Spleen (tissue), 11 donors: ENCODE measurements around the gene TNFRSF14. TPM values are rescaled to one million over a fixed set of nuclear protein-coding genes. Genes with fewer than 3 reads are reported as not detected.
"Not testable (repeated sequence)": the region's sequence is repeated elsewhere in the genome, so short reads cannot be mapped to it uniquely, and the experiment has no call there.

ENCODE experiments used
- DNase-seq: peaks from one replicate; pipeline ENCODE4 v3.0.0-alpha.2; 2020
- H3K27ac ChIP-seq, 8 donors: fragments of 200-600 bp; sonication (generic) in 7 of 8; 1 replicate in 4 of 8; 2 replicates in 4 of 8; pipeline versions ENCODE4 v1.5.0 to v1.8.0; 2016 to 2021; ENCODE audit warnings: inconsistent platforms in 4 of 8, mild to moderate bottlenecking in 4 of 8, moderate library complexity in 1 of 8
- H3K27me3 ChIP-seq, 7 donors: fragments of 200-600 bp; sonication (generic) in 6 of 7; replicated peaks in 1 of 7; 1 replicate in 4 of 7; 2 replicates in 3 of 7; pipeline versions ENCODE4 v1.5.0 to v1.8.0; 2016 to 2021; ENCODE audit warnings: inconsistent platforms in 3 of 7, mild to moderate bottlenecking in 1 of 7
- H3K36me3 ChIP-seq, 6 donors: fragments of 200-600 bp; sonication (generic) in 5 of 6; 1 replicate in 4 of 6; 2 replicates in 2 of 6; pipeline versions ENCODE4 v1.5.0 to v1.8.0; 2016 to 2021; ENCODE audit warnings: inconsistent platforms in 2 of 6
- H3K4me1 ChIP-seq, 6 donors: fragments of 200-600 bp; sonication (generic) in 5 of 6; 1 replicate in 3 of 6; 2 replicates in 3 of 6; pipeline versions ENCODE4 v1.5.0 to v1.8.0; 2016 to 2021; ENCODE audit warnings: inconsistent platforms in 3 of 6
- H3K4me3 ChIP-seq, 8 donors: fragments of 200-600 bp; sonication (generic) in 7 of 8; 1 replicate in 4 of 8; 2 replicates in 4 of 8; pipeline versions ENCODE4 v1.5.0 to v1.8.0; 2016 to 2021; ENCODE audit warnings: inconsistent platforms in 4 of 8, mild to moderate bottlenecking in 4 of 8, moderate library complexity in 2 of 8
- H3K9me3 ChIP-seq, 8 donors: fragments of 200-600 bp; sonication (generic) in 7 of 8; 1 replicate in 4 of 8; 2 replicates in 4 of 8; pipeline versions ENCODE4 v1.5.0 to v1.8.0; 2016 to 2021; ENCODE audit warnings: inconsistent platforms in 4 of 8
- POLR2A ChIP-seq, 3 donors: fragments of 450-650 bp; IDR thresholded peaks; one replicate each; pipeline ENCODE4 v1.5.1; 2017; ENCODE audit warnings: antibody characterized with exemption in 3 of 3, mild to moderate bottlenecking in 1 of 3
- POLR2AphosphoS5 ChIP-seq, 3 donors: sonication (generic); formaldehyde crosslinking; IDR thresholded peaks; one replicate each; pipeline ENCODE4 v1.5.1; 2017; ENCODE audit warnings: antibody characterized with exemption in 3 of 3
- WGBS, 5 donors: extraction: QIAGEN DNeasy Blood & Tissue Kit in 3 of 5; methylation state at CpG; one replicate each; pipeline versions ENCODE4 v1.1.5 to v1.1.7; 2013 to 2018; 5-methylcytosine and 5-hydroxymethylcytosine counted together
- intact Hi-C: fragments of 100-400 bp; cut with DNase I; formaldehyde crosslinking; loops from one replicate; pipeline ENCODE4 v1.15.0; 2023; ENCODE audit warnings: low total_unique reads
- polyA plus RNA-seq, 3 donors: library from polyadenylated mRNA; stranded (reverse); fragments of 200-250 nt; gene quantifications; one replicate each; pipeline ENCODE4 v1.2.1, GENCODE V29; 2013
- total RNA-seq, 7 donors: library from RNA; depleted of rRNA in 3 of 7; stranded (reverse); fragments of >200 nt in 3 of 7; fragmentation: NEBNext Ultra II Directional in 4 of 7; extraction: Animal tissue kit (Norgen Biotek cat#: 25700) in 4 of 7; gene quantifications; one replicate each; pipeline versions ENCODE4 v1.1.0 to v1.2.1, GENCODE V29; 2016 to 2021
- TF ChIP-seq, protein P1 (sequence below), 11 experiments: fragments of 200-600 bp in 7 of 11; fragments of 450-650 bp in 4 of 11; sonication (generic) in 4 of 11; IDR thresholded peaks in 8 of 11; conservative IDR thresholded peaks in 3 of 11; 1 replicate in 7 of 11; 2 replicates in 4 of 11; pipeline versions ENCODE4 v1.4.0 to v1.8.0; 2016 to 2021; ENCODE audit warnings: antibody characterized with exemption in 11 of 11, inconsistent platforms in 4 of 11, mild to moderate bottlenecking in 1 of 11
- donor health status: healthy with polysubstance abuse.
- donor health status: DM: no; HTN: no; CAD: no; lungs with moderate emphysema.
- donor health status: DM: no; HTN: no; CAD: no.
- donor health status: Bipolar disorder and iron deficiency.
- donor health status: healthy.
- donor health status: DM: no; HTN: no; CAD: no.
- donor health status: DM: yes; HTN: yes; CAD: no.

The TNFRSF14 gene
- total and polyA plus RNA-seq, 10 donors, result 146 to 366 (median 191) TPM

DNA sequence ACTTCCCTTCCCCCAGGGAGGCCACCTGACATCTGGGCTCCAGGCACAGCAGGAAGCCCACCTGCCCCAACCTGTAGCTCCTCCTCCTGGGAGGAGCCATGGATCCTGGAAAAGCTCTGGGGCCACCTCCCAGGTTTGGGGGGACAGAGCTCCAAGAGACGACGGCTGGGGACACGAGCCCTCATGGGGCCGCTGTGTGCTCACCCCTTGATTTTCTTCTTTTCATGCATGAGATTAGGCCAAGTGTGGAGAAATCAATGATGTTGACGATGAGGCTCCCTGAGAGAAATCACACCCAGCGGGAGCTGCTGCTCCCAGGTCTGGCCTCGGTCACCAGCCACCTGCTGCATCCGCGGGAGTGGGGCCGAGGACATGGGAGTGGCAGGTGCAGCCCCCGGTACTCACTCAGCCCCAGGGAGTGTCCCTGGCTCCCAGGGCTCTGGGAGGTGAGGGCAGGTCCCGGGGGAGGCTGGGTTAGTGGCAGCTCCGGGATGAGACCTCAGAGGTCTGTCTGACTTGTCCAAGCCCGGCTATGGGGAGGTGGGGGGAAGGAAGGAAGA lies 8.7 kb downstream of the TNFRSF14 start:
- Histone ChIP-seq H3K27ac (peak overlapping the region in 1 of 8 donors; percentile 14), H3K36me3 (peaks cover 0 to 45% (median 41%) of the 10 kb centered on the region in 6 donors), H3K4me3 (no peak overlapping the region), H3K4me1 (peaks cover 0 to 29% (median 8%) of the 10 kb centered on the region in 6 donors), H3K9me3 (no peaks in the 10 kb centered on the region), H3K27me3 (no peaks in the 10 kb centered on the region)
- 54 to 67% (median 60%) methylated on average over 8 to 14 of the region's 14 CpGs for WGBS, 5 donors
- DNase-seq, result no peak
- intact Hi-C loops, result no loop called here
- TF ChIP-seq POLR2AphosphoS5 (IDR thresholded peaks at IDR 0.05), result peak; percentile 4 to 58 (median 38)
- TF ChIP-seq POLR2A (IDR thresholded peaks at IDR 0.05), result no peak

DNA sequence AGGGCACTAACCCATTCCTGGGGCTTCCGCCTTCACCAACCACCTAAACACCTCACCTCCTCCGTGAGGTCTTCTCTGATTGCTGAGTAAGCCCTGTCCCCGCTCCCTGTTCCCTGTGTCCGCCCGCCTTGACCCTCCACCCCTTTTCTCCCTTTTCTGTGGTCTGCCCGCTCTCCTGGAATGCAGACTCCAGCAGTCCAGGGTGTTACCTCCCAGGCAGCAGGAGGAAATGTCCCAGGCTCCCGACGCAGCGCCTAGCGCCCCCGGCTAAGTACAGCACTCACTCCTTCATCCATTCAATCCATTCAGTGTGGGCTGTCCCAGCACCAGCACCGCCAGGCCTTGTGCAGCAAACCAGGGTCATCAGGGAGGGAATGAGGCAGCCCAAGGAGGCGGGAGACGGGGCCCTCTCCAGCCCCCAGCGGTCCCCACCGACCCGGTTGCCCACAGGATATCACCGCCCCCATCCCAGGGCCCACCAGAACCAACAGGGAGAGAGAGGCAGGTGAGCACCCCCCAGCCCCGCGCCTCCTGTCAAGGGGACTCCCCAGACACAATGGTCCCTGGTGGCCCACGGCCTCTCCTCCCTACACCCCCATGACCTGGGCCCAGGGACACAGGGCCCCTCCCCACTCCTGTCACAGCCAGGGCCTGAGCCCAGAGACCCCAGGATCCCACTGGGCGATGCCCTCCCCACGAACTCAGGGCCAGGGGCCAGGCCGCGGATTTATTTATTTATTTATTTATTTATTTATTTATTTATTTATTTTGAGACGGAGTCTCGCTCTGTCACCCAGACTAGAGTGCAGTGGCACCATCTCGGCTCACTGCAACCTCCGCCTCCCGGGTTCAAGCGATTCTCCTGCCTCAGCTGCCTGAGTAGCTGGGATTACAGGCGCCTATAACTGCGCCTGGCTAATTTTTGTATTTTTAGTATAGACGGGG lies 10.2 kb downstream of the TNFRSF14 start:
- WGBS, 5 donors, result 74 to 84% (median 81%) methylated on average over 32 to 34 of the region's 34 CpGs
- TF ChIP-seq, protein P1, sequence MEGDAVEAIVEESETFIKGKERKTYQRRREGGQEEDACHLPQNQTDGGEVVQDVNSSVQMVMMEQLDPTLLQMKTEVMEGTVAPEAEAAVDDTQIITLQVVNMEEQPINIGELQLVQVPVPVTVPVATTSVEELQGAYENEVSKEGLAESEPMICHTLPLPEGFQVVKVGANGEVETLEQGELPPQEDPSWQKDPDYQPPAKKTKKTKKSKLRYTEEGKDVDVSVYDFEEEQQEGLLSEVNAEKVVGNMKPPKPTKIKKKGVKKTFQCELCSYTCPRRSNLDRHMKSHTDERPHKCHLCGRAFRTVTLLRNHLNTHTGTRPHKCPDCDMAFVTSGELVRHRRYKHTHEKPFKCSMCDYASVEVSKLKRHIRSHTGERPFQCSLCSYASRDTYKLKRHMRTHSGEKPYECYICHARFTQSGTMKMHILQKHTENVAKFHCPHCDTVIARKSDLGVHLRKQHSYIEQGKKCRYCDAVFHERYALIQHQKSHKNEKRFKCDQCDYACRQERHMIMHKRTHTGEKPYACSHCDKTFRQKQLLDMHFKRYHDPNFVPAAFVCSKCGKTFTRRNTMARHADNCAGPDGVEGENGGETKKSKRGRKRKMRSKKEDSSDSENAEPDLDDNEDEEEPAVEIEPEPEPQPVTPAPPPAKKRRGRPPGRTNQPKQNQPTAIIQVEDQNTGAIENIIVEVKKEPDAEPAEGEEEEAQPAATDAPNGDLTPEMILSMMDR (IDR thresholded peaks at IDR 0.05 in 8 of 11, conservative IDR thresholded peaks at IDR 0.05 in 3 of 11), result no peak
- TF ChIP-seq POLR2AphosphoS5 (IDR thresholded peaks at IDR 0.05), result peak; percentile 27 to 72 (median 48)
- no peak for DNase-seq

DNA sequence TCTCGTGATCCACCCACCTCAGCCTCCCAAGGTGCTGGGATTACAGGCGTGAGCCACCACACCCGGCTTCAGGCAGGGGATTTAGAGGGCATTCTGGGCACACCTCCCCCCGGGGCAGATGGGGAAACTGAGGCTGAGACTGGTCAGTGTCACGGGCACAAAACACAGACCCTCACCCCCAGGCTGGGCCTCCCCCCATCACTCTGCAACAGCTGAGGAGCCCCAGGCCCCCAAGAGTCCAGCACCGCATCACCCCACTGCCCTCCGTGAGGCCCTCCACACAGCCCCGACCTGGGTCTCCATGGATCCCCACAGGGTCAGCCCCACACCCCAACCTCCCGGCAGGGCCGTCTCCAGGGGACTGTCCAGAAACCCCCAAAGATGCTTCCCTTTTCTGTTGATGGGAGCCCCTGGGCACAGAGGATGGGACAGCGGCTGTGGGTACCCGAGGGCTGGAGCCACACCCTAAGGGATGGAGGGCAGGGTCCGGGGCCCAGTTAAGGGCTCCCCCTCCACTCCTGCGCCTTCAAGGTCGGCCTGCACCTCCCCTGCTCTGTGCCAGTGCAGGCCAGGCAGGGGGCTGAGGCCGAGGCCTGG lies 11.0 kb downstream of the TNFRSF14 start:
- peaks cover 0 to 22% (median 18%) of the 10 kb centered on the region in 6 donors for H3K36me3 ChIP-seq
- no peak overlapping the region for H3K27ac ChIP-seq
- no peak for DNase-seq
- H3K4me1 ChIP-seq, result peaks cover 0 to 10% (median 3%) of the 10 kb centered on the region in 6 donors
- 78 to 93% (median 91%) methylated on average over 11 to 16 of the region's 16 CpGs for whole genome bisulfite sequencing, 5 donors
- H3K9me3 ChIP-seq, result no peaks in the 10 kb centered on the region
- no peaks in the 10 kb centered on the region for H3K27me3 ChIP-seq
- intact Hi-C loops, result no loop called here
- no peak overlapping the region for H3K4me3 ChIP-seq
- TF ChIP-seq POLR2AphosphoS5 (IDR thresholded peaks at IDR 0.05), result peak; percentile 47 to 80 (median 49)
- TF ChIP-seq, protein P1 (IDR thresholded peaks at IDR 0.05 in 8 of 11, conservative IDR thresholded peaks at IDR 0.05 in 3 of 11), result no peak
- TF ChIP-seq POLR2A (IDR thresholded peaks at IDR 0.05), result no peak

More for the DNA sequence above, 10.2 kb downstream of the TNFRSF14 start:
- intact Hi-C loops, result no loop called here
- Histone ChIP-seq H3K4me3 (no peak overlapping the region), H3K36me3 (peaks cover 0 to 30% (median 26%) of the 10 kb centered on the region in 6 donors), H3K9me3 (no peaks in the 10 kb centered on the region), H3K4me1 (peaks cover 0 to 16% (median 3%) of the 10 kb centered on the region in 6 donors), H3K27ac (no peak overlapping the region), H3K27me3 (no peaks in the 10 kb centered on the region)

DNA sequence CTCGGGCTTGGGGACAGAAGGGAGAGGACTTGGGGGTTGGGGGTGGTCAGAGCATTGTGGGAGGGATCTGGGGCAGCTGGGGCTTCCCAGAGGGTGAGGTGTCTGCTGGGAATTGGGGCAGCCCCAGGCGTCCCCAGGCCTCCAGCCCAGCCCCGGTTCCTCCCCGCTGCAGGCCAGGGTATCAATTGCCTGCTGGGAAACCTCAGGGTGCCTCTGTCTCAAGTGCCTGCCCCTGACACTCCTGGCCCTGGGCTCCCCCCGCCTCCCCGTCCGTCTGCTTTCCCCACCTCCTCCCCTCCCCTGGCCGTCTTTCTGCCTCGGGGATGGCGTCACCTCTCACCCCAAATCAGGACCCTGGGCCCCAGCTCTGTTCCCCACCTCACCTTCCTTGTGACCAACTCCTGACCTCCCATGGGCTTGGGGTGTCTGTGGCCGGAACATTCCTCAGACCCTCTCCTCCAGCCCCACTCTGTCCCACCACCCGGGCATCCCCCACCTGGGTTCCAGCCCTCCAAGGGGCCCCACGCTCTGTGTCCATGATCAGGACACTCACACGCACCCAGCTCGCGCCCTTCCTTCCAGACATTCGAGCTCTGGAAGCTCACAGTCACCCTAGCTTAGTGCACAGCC lies 12.1 kb downstream of the TNFRSF14 start:
- H3K4me1 ChIP-seq, result not testable (repeated sequence)

More for the DNA sequence above, 12.1 kb downstream of the TNFRSF14 start:
- H3K27me3 ChIP-seq, H3K27ac ChIP-seq, intact Hi-C loops, DNase-seq, H3K4me3 ChIP-seq, H3K9me3 ChIP-seq: not testable (repeated sequence)
- 46 to 78% (median 63%) methylated on average over 6 to 12 of the region's 17 CpGs for WGBS, 5 donors
- peaks cover 0 to 11% (median 7%) of the 10 kb centered on the region in 6 donors for H3K36me3 ChIP-seq
